H1 (cell line): ENCODE measurements around the gene CKAP4. TPM values are rescaled to one million over a fixed set of nuclear protein-coding genes. Genes with fewer than 3 reads are reported as not detected.

ENCODE experiments used
- CTCF ChIA-PET: fragments of 300-600 bp; sonication (Branson Sonifier 250); formaldehyde crosslinking; loops from one replicate; lab custom pipeline; 2021; ENCODE audit not compliant: partially characterized antibody; lab: Charles Lee
- POLR2A ChIA-PET: fragments of 300-600 bp; sonication (Branson Sonifier 250); formaldehyde crosslinking; loops from one replicate; lab custom pipeline; 2021; ENCODE audit warnings: inconsistent platforms; ENCODE audit not compliant: partially characterized antibody; lab: Charles Lee
- DNase-seq, 2 experiments: peaks; one replicate each; pipeline versions ENCODE4 v3.0.0 to v3.0.0-alpha.2; 2010 to 2022; ENCODE audit warnings: low spot score in 2 of 2, low read depth in 1 of 2, mixed read lengths in 1 of 2
- FAIRE-seq: peaks from 2 replicates; lab custom pipeline; 2011; peaks lifted over from hg19 to GRCh38; lab: Jason Lieb, UNC
- H2AFZ ChIP-seq: 2 replicates; pipeline ENCODE4 v1.8.1; 2012; ENCODE audit warnings: low read length, inconsistent platforms
- H2AK5ac ChIP-seq: 2 replicates; pipeline ENCODE4 v1.6.1; 2013; ENCODE audit warnings: low read depth, low read length
- H2BK120ac ChIP-seq: replicated peaks from 2 replicates; pipeline ENCODE3; 2013; ENCODE audit warnings: low read depth, low read length, inconsistent platforms
- H2BK12ac ChIP-seq: 2 replicates; pipeline ENCODE4 v1.6.1; 2013; ENCODE audit warnings: low read depth, low read length
- H2BK15ac ChIP-seq: 2 replicates; pipeline ENCODE4 v1.6.1; 2013; ENCODE audit warnings: low read length
- H2BK20ac ChIP-seq: 2 replicates; pipeline ENCODE4 v1.6.1; 2013; ENCODE audit warnings: low read length
- H2BK5ac ChIP-seq: 2 replicates; pipeline ENCODE4 v1.6.1; 2013; ENCODE audit warnings: low read depth, low read length
- H3K14ac ChIP-seq: 2 replicates; pipeline ENCODE4 v1.6.1; 2013; ENCODE audit warnings: inconsistent platforms; ENCODE audit not compliant: insufficient read length
- H3K18ac ChIP-seq: 2 replicates; pipeline ENCODE4 v1.6.1; 2013; ENCODE audit warnings: low read length; ENCODE audit errors: extremely low read depth
- H3K23ac ChIP-seq: 2 replicates; pipeline ENCODE4 v1.6.1; 2013; ENCODE audit warnings: inconsistent platforms; ENCODE audit not compliant: insufficient read length
- H3K23me2 ChIP-seq: 2 replicates; pipeline ENCODE4 v1.6.1; 2013; ENCODE audit warnings: low read depth, low read length
- H3K27ac ChIP-seq: 2 replicates; pipeline ENCODE4 v1.6.1; 2011; ENCODE audit warnings: low read depth, low read length, inconsistent platforms
- H3K27me3 ChIP-seq, 4 experiments: replicated peaks in 1 of 4; 1 replicate in 1 of 4; 2 replicates in 3 of 4; pipeline versions ENCODE4 v1.6.1 to v1.8.1; 2011 to 2013; ENCODE audit warnings: low read length in 3 of 4, mild to moderate bottlenecking in 3 of 4, inconsistent platforms in 2 of 4, mixed read lengths in 2 of 4, moderate library complexity in 1 of 4; ENCODE audit not compliant: control insufficient read depth in 3 of 4, insufficient read depth in 3 of 4; ENCODE audit errors: extremely low read depth in 1 of 4
- H3K36me3 ChIP-seq, 4 experiments: 2 replicates each; pipeline versions ENCODE4 v1.6.1 to v1.8.1; 2011 to 2013; ENCODE audit warnings: mild to moderate bottlenecking in 4 of 4, low read length in 3 of 4, moderate library complexity in 2 of 4, control low read depth in 1 of 4, inconsistent platforms in 1 of 4; ENCODE audit not compliant: insufficient read depth in 4 of 4, control insufficient read depth in 2 of 4
- H3K4ac ChIP-seq: replicated peaks from 2 replicates; pipeline ENCODE3; 2013; ENCODE audit warnings: low read length, low read depth, mixed read lengths, inconsistent platforms; ENCODE audit not compliant: insufficient read length
- H3K4me1 ChIP-seq, 4 experiments: replicated peaks in 1 of 4; 1 replicate in 1 of 4; 2 replicates in 3 of 4; pipeline versions ENCODE4 v1.6.1 to v1.8.1; 2011 to 2013; ENCODE audit warnings: low read length in 3 of 4, inconsistent platforms in 2 of 4, mixed read lengths in 1 of 4; ENCODE audit not compliant: insufficient read depth in 4 of 4, control insufficient read depth in 3 of 4
- H3K4me2 ChIP-seq, 2 experiments: 2 replicates each; pipeline versions ENCODE4 v1.6.1 to v1.8.1; 2011 to 2013; ENCODE audit warnings: low read depth in 2 of 2, low read length in 2 of 2, control low read depth in 1 of 2, inconsistent platforms in 1 of 2, mild to moderate bottlenecking in 1 of 2; ENCODE audit not compliant: insufficient read depth in 1 of 2
- H3K4me3 ChIP-seq, 4 experiments: fragments of 200-600, 300-600 bp in 1 of 4; sonication (generic), shearing (Covaris generic), sonication (Bioruptor Twin) in 1 of 4; 2 replicates each; pipeline versions ENCODE4 v1.5.1 to v1.8.1; 2011 to 2016; ENCODE audit warnings: low read length in 4 of 4, low read depth in 3 of 4, control low read depth in 2 of 4, inconsistent platforms in 2 of 4, mild to moderate bottlenecking in 2 of 4, mixed read lengths in 1 of 4, moderate library complexity in 1 of 4; ENCODE audit not compliant: insufficient read depth in 2 of 4; ENCODE audit errors: extremely low read depth in 1 of 4
- H3K56ac ChIP-seq: replicated peaks from 2 replicates; pipeline ENCODE3; 2013; ENCODE audit warnings: low read depth, mild to moderate bottlenecking, mixed read lengths, low read length, inconsistent platforms; ENCODE audit not compliant: insufficient read length
- H3K79me1 ChIP-seq: 2 replicates; pipeline ENCODE4 v1.6.1; 2013; ENCODE audit warnings: low read depth, low read length, control low read depth
- H3K79me2 ChIP-seq, 2 experiments: 2 replicates each; pipeline versions ENCODE4 v1.6.1 to v1.8.1; 2012 to 2013; ENCODE audit warnings: low read length in 2 of 2, mild to moderate bottlenecking in 2 of 2, inconsistent platforms in 1 of 2; ENCODE audit not compliant: insufficient read depth in 2 of 2, control insufficient read depth in 1 of 2
- H3K9ac ChIP-seq, 4 experiments: replicated peaks in 1 of 4; 1 replicate in 1 of 4; 2 replicates in 3 of 4; pipeline versions ENCODE4 v1.6.1 to v1.8.1; 2011 to 2013; ENCODE audit warnings: low read depth in 3 of 4, low read length in 3 of 4, control low read depth in 2 of 4, mild to moderate bottlenecking in 2 of 4, moderate library complexity in 2 of 4, inconsistent platforms in 1 of 4; ENCODE audit errors: extremely low read depth in 1 of 4
- H3K9me3 ChIP-seq, 2 experiments: 2 replicates each; pipeline versions ENCODE4 v1.6.1 to v1.8.1; 2012 to 2013; ENCODE audit warnings: mild to moderate bottlenecking in 2 of 2, moderate library complexity in 2 of 2, control low read depth in 1 of 2, inconsistent platforms in 1 of 2, low read depth in 1 of 2, low read length in 1 of 2, mixed read lengths in 1 of 2; ENCODE audit not compliant: insufficient read depth in 2 of 2
- H4K20me1 ChIP-seq, 2 experiments: replicated peaks in 1 of 2; 2 replicates each; pipeline versions ENCODE3 to v1.8.1; 2011 to 2013; ENCODE audit warnings: inconsistent platforms in 2 of 2, low read length in 2 of 2, mild to moderate bottlenecking in 1 of 2; ENCODE audit not compliant: insufficient read depth in 2 of 2, control insufficient read depth in 1 of 2
- H4K5ac ChIP-seq: 2 replicates; pipeline ENCODE4 v1.6.1; 2013; ENCODE audit warnings: low read length, low read depth, mixed read lengths, inconsistent platforms; ENCODE audit not compliant: insufficient read length
- H4K8ac ChIP-seq: 2 replicates; pipeline ENCODE4 v1.8.0; 2013; ENCODE audit warnings: mild to moderate bottlenecking, moderate library complexity, low read length, inconsistent platforms; ENCODE audit not compliant: insufficient read depth; ENCODE audit errors: extremely low read depth
- H4K91ac ChIP-seq: replicated peaks from 2 replicates; pipeline ENCODE3; 2013; ENCODE audit warnings: low read length, mixed read lengths, inconsistent platforms; ENCODE audit not compliant: insufficient read length
- EZH2 ChIP-seq: fragments of 200-600 bp; sonication (generic); IDR thresholded peaks from 2 replicates; pipeline ENCODE4 v1.7.1; 2012; ENCODE audit warnings: low read depth, mild to moderate bottlenecking, moderate library complexity, low read length, inconsistent platforms; ENCODE audit not compliant: severe bottlenecking
- KDM4A ChIP-seq: IDR thresholded peaks from one replicate; pipeline ENCODE4 v1.7.1; 2012; ENCODE audit warnings: low read depth, mild to moderate bottlenecking, moderate library complexity, low read length, inconsistent platforms; ENCODE audit not compliant: severe bottlenecking
- NRF1 ChIP-seq: IDR thresholded peaks from 2 replicates; pipeline ENCODE4 v1.6.1; 2011; ENCODE audit warnings: mild to moderate bottlenecking, low read depth, low read length, improper control_type of control experiment
- PHF8 ChIP-seq: fragments of 200-600 bp; sonication (generic); conservative IDR thresholded peaks from 2 replicates; pipeline ENCODE4 v1.7.1; 2012; ENCODE audit warnings: low read depth, mild to moderate bottlenecking, inconsistent platforms, low read length, moderate library complexity
- POLR2A ChIP-seq, 2 experiments: IDR thresholded peaks; 1 replicate in 1 of 2; 2 replicates in 1 of 2; pipeline ENCODE4 v1.6.1; 2011; ENCODE audit warnings: low read depth in 2 of 2, low read length in 2 of 2, mild to moderate bottlenecking in 2 of 2; ENCODE audit errors: control extremely low read depth in 1 of 2
- RBBP5 ChIP-seq: IDR thresholded peaks from 2 replicates; pipeline ENCODE4 v1.7.1; 2012; ENCODE audit warnings: low read depth, mild to moderate bottlenecking, inconsistent platforms, low read length, moderate library complexity, borderline replicate concordance
- SP1 ChIP-seq: IDR thresholded peaks from 2 replicates; pipeline ENCODE4 v1.6.1; 2011; ENCODE audit warnings: low read depth, low read length
- SP4 ChIP-seq: IDR thresholded peaks from 2 replicates; pipeline ENCODE4 v1.6.1; 2012; ENCODE audit warnings: low read length, inconsistent platforms
- TAF1 ChIP-seq: IDR thresholded peaks from 2 replicates; pipeline ENCODE4 v1.6.1; 2011; ENCODE audit warnings: mild to moderate bottlenecking, low read depth, low read length
- TBP ChIP-seq: IDR thresholded peaks from 2 replicates; pipeline ENCODE4 v1.6.1; 2011; ENCODE audit warnings: low read depth, low read length, improper control_type of control experiment
- WGBS, 2 experiments: shearing (Covaris generic) in 1 of 2; methylation state at CpG; one replicate each; pipeline versions ENCODE4 v1.1.6 to v1.1.7; 2013 to 2015; ENCODE audit warnings: low lambda C conversion rate in 2 of 2, mixed read lengths in 2 of 2, inconsistent platforms in 1 of 2, low coverage in 1 of 2, missing lambda C conversion rate in 1 of 2; ENCODE audit not compliant: insufficient replicate concordance in 2 of 2, insufficient coverage in 1 of 2, insufficient read length in 1 of 2; ENCODE audit errors: extremely low coverage in 1 of 2, missing lambda C conversion rate in 1 of 2; 5-methylcytosine and 5-hydroxymethylcytosine counted together
- polyA plus RNA-seq, 7 experiments: library from polyadenylated mRNA; depleted of rRNA in 3 of 7; stranded (reverse) in 5 of 7; unstranded in 2 of 7; fragments of >200 nt in 5 of 7; fragments of 200-250 nt in 2 of 7; gene quantifications; 1 replicate in 5 of 7; 2 replicates in 1 of 7; 4 replicates in 1 of 7; pipeline versions ENCODE4 v1.2.1 to v1.2.3, GENCODE V29; 2011 to 2013; ENCODE audit warnings: missing spikeins in 2 of 7, mixed read lengths in 2 of 7
- total RNA-seq: library from RNA; stranded (reverse); fragmentation: NEBNext Ultra II Directional; extraction: Animal tissue kit (Norgen Biotek cat#: 25700); gene quantifications from 2 replicates; pipeline ENCODE4 v1.2.1, GENCODE V29; 2021

CKAP4 gene
- total and polyA plus RNA-seq, 2 of the 8 experiments (the other 6 are each of a cell fraction or from before 2014, with no cell fraction given): 35.8 to 80.7 TPM

GRCh38 chr12:106246891-106247673 is 738 bp downstream of the CKAP4 start:
- Histone ChIP-seq H3K79me1 (peaks cover 8% of the 10 kb centered on the region; the same call in 1 of the 2 replicates), H2BK12ac (no peak overlapping the region), H3K4me3 (peak overlapping the region; percentile 42 to 84 (median 70)), H3K23me2 (peaks cover 12% of the 10 kb centered on the region), H2BK120ac (no peak overlapping the region), H2AFZ (no peak overlapping the region), H3K79me2 (peaks cover 0 to 26% of the 10 kb centered on the region in 2 experiments; a peak in 2 of 4 replicates), H3K14ac (no peak overlapping the region), H4K5ac (no peak overlapping the region), H3K36me3 (peaks cover 0 to 5% (median 3%) of the 10 kb centered on the region in 4 experiments; a peak in 4 of 8 replicates), H3K9ac (peak overlapping the region; percentile 4 to 90 (median 73); a peak in 6 of 7 replicates), H2BK20ac (no peak overlapping the region), H3K27me3 (no peaks in the 10 kb centered on the region), H4K8ac (peak overlapping the region; percentile 66), H2AK5ac (no peak overlapping the region), H4K20me1 (peaks cover 5 to 16% of the 10 kb centered on the region in 2 experiments), H3K27ac (no peak overlapping the region; the same call in 1 of the 2 replicates), H3K23ac (no peak overlapping the region), H2BK5ac (no peak overlapping the region), H3K18ac (peak overlapping the region; percentile 75; the same call in 1 of the 2 replicates), H3K9me3 (no peaks in the 10 kb centered on the region), H4K91ac (no peak overlapping the region), H3K4me1 (peaks cover 0 to 10% (median 3%) of the 10 kb centered on the region in 4 experiments; a peak in 4 of 7 replicates), H3K4ac (peak overlapping the region; percentile 84), H2BK15ac (no peak overlapping the region), H3K56ac (peak overlapping the region; percentile 21), H3K4me2 (peak overlapping the region; percentile 70 to 89)
- WGBS, 2 experiments: 8% methylated on average over 30 of the region's 71 CpGs; no CpG with 5 or more reads in 1 of the 2 experiments
- no peak for FAIRE-seq
- POLR2A ChIA-PET: interaction anchor here (0.6 to 2.5 kb wide), 8 partner anchors 10 to 582 kb away, joined by 3 to 12 read pairs (median 4); partner anchors contain the start of gene NUAK1
- TF ChIP-seq NRF1 (no peak), EZH2 (no peak), SP1 (no peak), TAF1 (peak; percentile 44), TBP (no peak), RBBP5 (no peak), SP4 (no peak), POLR2A (IDR thresholded peaks at IDR 0.05; ENCODE audit: control extremely low read depth in 1 of 2, low read depth in 2 of 2, low read length in 2 of 2) (peak in 1 of 2 experiments; percentile 37; a peak in 1 of 3 replicates), PHF8 (peak; percentile 37; the same call in 1 of the 2 replicates), KDM4A (peak; percentile 90)
- TF ChIP-seq, all 59 proteins: peak for 4
- CTCF ChIA-PET: interaction anchor here (0.7 to 1.5 kb wide), 6 partner anchors 20 to 672 kb away, joined by 3 to 6 read pairs (median 3); no protein-coding TSS in a partner anchor
- DNase-seq: peak in 1 of 2 experiments; percentile 63
